GM21825 (cell line): ENCODE data around the gene PLS3.
"Not testable (repeated sequence)": the region's sequence is repeated elsewhere in the genome, so short reads cannot be mapped to it uniquely, and the experiment has no call there.

Source experiments
- ATAC-seq: cut with Tn5 transposase; IDR thresholded peaks from one replicate; pipeline ENCODE4 v1.9.1; 2021; ENCODE audit warnings: mild to moderate bottlenecking, moderate library complexity; ENCODE audit not compliant: unreplicated experiment

PLS3 gene

DNA sequence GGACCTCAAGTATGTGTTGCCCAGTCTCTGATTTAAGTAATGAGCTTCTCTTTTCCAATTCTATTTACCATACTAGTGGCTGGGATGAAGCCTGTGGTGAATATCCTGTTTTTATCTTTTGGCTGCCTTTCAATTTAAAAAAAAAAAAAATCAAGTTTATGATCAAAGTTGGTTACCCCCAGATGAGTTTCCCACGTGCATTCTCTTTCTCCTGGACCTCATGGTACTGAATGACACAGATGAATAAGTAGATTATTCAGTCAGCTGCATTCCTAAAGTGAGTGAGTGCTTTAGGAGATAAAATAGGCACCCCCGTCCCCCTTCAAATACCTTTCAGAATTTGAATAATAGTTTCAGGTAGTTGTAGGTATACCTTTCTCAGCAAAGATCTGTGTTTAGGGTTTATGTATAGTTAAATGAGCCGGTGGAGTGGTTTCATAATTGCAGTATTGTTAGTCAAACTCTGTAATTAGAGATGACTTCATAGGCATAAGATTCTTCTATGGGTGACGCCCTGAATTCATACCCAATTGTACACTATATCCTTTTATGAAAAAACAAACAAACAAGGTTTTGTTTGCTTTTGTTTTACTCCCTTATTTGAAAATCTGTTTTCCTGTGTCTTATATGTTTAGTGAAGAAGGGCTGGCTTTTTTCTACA is 41.9 kb downstream of the PLS3 start:
- no peak for ATAC-seq

DNA sequence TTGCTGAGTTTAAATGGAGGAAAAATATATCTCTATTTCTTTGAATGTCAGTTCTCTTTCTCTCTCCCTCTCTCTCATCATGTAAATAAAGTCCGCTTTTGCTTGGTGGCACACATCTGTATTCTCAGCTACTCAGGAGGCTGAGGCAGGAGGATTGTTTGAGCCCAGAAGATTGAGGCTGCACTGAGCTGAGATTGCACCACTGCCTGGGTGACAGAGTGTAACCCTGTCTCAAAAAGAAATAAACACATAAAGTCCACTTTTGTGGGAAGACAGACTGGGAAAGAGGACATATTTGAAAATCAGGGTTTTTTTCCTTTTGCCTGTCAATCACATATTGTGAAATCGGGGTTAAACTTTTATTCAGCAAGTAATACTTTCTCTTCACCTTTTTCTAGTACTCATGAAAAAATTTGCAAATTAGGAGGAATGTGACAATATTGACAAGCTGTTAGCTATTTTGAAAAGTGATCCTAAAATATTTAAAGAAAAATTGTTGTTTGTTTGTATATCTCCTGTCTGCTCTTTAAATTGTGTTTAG is 42.6 kb downstream of the PLS3 start:
- ATAC-seq: no peak

DNA sequence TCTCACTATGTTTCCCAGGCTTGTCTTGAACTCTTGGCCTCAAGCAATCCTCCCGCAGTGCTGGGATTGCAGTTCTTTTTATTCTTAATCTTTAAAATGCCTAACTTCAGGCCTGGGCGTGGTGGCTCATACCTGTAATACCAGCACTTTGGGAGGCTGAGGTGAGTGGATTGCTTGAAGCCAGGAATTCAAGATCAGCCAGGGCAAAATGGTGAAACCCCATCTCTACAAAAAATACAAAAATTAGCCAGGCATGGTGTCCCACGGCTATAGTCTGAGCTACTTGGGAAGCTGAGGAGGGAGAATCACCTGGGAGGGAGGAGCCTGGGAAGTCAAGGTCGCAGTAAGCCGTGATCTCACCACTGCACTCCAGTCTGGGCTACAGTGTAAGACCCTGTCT is 45.9 kb downstream of the PLS3 start:
- no peak for ATAC-seq

DNA sequence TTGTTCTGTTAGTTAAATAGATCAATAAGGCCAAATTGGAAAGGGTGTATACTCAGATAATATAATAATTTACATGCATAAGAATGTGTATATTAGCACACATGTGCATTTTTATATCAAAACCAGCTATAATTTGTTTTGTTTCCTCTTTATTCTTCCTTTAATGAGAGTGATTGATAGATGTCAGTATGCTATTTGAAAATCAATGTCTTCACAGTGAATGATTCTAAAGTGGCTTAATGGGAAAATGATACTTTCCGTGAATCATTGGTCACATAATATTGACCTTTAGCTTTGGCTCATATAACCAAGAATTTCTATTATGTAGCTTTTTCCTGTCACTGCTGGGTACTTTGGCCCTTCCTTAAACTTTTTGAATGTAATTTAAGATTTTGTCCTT is 48.6 kb downstream of the PLS3 start:
- ATAC-seq: no peak

DNA sequence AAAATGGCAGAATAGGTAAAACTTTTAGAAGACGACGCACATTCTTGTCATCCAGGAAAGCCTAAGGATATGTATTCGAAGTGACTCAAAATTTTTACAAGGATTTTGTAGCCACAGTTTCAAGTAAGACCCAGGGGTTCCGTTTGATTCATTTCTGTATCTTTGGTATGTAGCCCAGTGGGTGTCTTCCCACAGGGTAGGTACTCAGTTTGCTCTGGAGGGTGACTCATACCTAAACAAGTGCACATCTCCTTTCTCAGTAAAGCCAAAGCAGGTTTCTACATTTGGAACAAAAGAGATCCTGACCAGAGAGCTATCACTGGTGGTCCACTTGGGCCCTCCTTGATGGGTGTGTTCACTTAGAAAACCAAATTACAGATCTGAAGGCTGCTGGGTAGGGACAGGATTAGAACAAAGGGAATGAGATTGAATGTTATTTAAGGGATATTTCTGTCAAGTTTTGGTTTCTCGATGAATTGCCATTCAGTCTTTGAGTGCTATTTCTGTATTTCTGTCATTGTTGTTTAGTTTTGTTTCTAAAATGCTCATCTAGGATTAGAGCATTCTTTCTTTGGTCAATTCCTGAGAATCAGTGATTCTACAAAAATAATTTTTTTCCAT is 56.1 kb downstream of the PLS3 start:
- no peak for ATAC-seq

DNA sequence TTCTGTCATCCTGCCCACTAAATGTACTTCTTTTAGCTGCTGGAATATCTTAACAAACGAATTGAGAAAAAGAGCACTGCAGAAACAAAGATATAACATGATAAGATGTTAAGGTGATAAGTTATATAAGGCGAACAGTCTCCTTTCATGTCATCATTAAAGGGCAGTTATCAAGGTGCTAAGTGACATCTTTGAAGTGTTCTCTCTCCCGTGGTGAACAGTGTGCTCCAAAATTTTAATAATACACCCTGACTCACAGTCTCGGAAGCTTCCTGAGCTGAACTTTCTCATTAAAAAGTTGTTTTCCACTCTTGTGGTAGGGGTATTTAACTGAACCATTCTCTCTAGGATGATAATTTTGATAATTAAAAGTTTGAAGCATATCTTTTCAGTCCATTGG is 61.6 kb downstream of the PLS3 start:
- ATAC-seq: no peak

DNA sequence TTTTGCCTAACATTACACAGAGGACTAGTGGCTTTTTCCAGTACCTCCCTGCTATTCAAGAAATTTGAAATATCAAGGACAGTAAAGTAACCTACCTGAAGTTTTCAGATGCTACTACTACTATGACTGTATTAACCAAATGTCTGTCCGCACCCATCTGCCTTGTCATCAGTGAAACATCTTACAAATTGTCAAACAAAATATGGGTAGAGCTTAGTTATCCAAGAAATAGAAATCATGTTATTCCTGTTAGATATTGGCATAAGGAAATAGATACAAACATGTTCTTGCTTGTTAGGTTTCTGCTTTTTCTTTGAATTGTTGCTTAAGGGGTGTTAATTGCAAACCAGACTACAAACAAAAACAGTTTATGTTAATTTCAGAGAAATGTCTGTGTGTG is 63.9 kb downstream of the PLS3 start:
- no peak for ATAC-seq

DNA sequence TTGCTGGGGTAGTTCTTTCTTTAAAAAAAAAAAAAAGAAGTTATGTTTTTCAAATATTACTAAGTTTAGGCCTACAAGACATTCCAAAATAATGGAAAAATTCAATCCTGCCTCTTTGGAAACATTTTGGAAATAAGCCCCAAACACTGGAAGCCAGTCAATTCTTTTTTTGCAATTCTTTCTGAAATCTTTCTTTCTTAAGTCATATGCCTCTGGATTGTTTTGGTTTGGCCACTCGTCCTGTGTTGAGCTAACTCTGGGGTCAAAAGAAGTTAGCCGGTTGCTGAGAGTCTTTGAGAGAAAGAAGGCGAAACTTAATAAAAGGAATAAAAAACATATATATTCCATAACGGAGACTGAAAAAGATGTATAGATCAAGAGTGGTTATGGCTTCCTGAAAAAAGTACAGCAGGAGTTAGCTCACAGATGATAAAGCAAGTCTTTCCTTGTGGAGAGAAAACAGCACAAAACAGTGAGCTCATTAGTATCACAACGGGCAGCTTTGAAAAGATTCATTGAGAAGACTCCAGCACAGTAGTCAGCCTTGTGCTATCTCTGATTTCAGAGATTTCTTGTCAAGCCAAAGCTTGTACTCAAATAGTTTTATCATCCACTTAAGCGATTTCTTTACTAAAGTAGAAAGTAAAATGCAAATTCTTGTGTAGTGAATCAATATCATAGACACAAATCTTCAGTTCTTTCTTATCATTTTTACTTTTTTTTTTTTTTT is 64.8 kb downstream of the PLS3 start:
- ATAC-seq: no peak

DNA sequence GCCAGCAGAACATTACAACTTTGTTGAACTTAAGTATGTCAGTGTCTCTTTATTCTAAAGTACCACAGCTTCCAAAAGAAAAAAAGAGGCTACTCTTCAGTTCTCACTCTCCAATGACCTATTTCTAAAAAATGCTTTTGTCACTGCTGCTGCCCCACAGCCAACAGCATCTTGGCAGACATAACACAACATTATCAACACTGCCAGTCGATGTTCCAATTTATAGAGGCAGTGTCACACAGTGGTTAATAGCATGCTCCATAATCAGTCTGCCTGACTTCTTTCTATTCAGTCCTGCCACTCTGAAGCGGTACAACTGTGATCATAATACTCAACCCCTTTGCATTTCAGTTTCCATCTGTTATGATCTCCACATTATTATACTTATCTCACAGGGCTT is 69.2 kb downstream of the PLS3 start:
- ATAC-seq: no peak

DNA sequence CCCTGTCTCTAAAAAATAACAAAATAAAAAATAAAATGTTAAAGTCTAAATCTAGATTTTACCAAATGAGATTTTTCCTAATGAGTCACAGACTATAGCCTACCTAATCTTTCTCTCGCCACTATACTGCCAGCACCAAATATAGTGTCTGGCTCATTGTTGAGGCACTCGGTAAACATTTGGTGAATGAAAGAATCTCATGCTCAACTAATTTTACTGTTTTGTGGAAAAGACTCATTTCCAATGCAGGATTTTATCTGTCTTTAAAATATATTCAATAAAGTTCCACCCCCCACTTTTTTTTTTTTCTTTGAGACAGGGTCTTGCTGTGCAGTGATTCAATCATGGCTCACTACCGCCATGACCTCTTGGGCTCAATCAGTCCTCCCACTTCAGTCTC is 71.5 kb downstream of the PLS3 start:
- ATAC-seq: no peak

DNA sequence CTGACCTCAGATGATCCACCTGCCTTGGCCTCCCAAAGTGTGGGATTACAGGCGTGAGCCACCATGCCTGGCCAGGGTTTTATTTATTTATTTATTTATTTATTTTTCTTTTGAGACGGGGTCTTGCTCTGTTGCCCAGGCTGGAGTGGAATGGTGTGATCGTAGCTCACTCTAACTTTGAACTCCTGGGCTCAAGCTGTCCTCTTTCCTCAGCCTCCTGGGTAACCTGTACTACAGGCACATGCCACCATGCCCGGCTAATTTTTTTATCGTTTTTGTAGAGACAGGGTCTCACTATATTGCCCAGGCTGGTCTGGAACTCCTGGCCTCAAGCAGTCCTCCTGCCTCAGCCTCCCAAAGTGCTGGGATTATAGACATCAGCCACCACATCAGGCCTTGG is 72.4 kb downstream of the PLS3 start:
- ATAC-seq: not testable (repeated sequence)

DNA sequence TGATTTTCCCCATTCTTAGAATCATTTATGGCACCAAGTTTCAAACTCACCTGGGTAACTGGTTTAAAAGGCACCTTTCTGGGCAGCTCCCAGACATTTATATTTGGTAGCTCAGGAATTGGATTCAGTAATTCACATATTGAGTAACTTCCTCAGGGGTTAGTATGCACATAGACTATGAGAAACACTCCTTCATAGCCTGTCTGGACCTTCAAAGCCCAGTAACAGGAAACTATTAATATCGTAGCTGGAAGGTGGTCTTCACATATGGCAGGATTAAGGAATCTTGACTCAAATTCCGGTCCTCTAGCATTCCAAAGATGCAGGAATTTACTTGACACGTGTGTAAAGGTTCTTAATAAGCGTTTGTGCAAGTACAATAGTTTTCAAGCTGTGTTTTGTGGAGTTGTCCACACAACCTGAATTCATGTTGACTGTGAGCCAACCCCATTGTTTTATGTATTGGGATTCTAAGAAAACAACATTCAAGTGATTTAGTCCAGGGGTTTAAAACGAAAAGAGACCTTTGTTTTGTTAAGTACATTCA is 78.4 kb downstream of the PLS3 start:
- ATAC-seq: no peak

DNA sequence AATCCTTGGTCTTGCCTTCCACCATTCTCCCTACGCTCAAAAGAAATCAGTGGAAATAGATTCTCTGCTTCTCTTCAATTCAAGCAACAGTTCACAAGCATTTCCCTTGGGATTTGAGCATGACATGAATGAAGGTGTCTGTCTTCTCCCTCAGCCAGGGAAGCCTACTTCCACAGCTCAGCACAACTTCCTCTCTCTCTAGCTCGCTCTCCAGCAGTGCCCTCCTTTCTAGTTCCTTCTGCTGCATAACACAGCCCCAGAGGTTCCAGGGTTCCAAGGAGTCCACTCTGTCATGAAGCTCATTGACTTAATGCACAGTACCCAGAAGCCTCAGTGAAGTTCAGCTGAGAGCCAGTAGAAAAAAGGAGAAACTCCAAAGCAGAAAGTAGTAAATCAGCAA is 81.3 kb downstream of the PLS3 start:
- no peak for ATAC-seq

DNA sequence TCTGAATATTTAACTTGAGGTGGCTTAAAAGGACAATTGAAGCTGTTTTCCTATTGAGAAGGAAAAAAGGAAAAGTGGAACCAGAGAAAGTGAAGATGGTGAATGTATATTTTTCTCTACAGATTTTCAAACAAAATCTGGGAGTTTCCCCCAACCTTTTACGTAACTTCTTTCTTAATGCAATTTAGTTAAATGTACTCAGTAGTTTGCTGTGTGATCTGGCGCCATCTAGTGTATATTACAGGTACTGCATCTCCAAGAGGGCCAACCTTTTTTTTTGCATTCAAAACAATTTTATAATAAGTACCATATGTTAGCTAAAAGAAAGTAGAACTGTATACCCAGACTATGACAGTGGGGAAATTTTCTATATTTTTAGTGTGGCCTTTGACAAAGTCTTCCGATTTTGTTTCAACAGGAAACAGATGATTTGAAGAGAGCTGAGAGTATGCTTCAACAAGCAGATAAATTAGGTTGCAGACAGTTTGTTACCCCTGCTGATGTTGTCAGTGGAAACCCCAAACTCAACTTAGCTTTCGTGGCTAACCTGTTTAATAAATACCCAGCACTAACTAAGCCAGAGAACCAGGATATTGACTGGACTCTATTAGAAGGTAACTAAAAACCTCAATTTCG is 82.0 kb downstream of the PLS3 start:
- no peak for ATAC-seq

DNA sequence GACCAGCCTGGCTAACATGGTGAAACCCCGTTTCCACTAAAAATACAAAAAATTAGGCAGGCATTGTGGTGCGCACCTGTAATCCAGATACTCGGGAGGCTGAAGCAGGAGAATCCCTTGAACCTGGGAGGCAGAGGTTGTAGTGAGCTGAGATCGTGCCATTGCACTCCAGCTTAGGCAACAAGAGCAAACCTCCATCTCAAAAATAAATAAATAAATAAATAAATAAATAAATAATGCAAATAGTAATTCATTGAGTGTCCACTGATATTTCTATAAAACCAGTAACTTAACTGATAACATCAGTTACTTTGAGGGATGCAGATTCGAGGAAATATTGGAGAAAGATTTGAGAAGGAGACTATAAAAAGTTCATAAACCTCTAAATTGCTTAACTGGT is 83.4 kb downstream of the PLS3 start:
- not testable (repeated sequence) for ATAC-seq

DNA sequence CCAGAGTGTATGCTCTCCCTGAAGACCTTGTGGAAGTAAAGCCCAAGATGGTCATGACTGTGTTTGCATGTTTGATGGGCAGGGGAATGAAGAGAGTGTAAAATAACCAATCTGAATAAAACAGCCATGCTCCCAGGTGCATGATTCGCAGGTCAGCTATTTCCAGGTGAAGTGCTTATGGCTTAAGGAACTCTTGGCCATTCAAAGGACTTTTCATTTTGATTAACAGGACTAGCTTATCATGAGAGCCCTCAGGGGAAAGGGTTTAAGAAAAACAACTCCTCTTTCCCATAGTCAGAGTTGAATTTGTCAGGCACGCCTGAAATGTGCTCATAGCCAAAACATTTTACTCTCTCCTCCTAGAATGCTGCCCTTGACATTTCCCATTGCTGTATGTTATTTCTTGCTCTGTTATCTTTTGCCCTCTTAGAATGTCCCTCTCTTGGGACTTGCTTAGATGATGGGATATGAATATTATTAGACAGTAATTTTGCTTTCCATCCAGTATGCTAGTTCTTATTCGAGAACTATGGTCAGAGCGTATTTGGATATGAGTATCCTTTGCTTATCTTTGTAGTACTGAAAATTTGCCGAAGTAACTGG is 88.6 kb downstream of the PLS3 start:
- no peak for ATAC-seq

DNA sequence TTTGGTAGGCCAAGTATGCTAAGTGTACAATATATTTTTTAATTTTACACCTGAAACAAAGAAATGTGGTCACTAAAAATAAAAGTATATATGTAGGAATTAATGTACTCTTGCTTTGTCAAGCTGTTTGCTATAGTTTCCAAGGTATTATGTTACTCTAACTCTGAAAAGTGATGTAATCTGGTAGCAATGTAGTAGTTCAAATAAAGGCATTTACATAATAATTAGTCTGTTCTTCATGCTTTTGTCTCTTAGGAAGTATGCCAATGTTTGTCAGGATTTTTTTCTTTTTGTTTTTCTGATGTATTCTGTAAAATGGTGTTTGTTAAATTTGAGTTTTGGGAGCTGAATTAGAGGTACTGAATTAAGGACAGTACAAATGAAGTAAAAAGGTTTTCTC is 89.5 kb downstream of the PLS3 start:
- no peak for ATAC-seq

DNA sequence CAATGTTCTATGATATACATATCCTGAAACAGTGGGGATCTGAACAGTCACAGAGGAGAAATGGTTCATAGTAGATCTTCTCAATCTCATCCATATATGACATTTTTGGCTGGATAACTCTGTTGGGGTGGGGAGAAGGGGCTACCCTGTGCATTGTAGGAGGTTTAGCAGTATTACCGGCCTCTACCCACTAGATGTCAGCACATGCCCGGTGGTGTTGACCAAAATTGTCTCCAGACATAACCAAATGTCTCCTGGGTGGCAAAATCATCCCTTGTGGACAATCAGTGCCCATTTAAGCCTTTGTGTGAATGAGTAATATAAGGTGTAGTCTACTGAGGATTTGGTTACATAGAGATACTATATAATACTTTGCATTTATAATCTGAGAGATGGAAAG is 89.9 kb downstream of the PLS3 start:
- peak; percentile 80 for ATAC-seq

DNA sequence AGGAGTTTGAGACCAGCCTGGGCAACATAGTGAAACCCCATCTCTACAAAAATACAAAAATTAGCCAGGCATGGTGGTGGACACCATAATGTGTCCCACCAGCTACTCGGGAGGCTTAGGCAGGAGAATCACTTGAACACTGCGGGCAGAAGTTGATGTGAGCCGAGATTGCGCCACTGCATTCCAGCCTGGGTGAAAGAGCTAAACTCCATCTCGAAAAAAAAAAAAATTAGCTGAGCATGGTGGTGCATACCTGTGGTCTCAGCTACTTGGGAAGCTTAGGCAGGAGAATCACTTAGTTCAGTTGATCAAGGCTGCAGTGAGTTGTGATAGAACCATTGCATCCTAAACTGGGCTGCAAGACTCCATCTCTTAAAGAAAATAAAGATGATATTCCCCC is 91.2 kb downstream of the PLS3 start:
- ATAC-seq: no peak

DNA sequence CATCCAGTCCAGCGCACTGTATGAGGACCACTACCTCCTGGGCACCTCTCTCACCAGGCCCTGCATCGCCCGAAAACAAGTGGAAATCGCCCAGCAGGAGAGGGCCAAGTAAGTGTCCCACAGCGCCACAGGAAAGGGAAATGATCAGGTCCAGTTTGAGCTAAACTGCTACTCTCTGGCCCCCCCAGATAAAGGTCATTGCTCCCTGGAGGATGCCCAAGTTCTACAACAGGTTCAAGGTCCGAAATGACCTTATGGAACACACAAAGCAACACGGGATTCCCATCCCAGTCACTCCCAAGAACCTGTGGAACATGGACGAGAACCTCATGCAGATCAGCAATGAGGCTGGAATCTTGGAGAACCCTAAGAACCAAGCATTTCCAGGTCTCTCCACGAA is 104.1 kb downstream of the PLS3 start:
- ATAC-seq: no peak

DNA sequence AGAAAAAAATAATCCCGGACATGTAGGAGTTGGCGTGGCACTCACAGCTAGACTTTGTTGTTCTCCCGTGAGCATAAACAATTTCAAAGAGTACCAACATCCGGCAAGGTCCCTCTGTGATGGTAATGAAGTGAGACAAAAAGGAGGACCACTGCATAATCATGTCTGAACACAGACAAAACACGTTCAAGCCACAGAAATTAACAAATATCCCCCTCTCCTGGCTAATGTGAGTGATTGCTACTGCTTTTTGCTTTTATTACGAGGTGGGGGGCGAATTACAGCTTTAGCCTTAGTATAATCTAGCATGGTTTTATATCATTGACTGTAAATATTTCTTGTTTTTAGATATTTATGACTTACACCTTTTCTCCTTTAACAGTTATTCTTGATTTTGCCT is 118.5 kb downstream of the PLS3 start:
- no peak for ATAC-seq
